ENCODE results near the gene ASPG.

DNA sequence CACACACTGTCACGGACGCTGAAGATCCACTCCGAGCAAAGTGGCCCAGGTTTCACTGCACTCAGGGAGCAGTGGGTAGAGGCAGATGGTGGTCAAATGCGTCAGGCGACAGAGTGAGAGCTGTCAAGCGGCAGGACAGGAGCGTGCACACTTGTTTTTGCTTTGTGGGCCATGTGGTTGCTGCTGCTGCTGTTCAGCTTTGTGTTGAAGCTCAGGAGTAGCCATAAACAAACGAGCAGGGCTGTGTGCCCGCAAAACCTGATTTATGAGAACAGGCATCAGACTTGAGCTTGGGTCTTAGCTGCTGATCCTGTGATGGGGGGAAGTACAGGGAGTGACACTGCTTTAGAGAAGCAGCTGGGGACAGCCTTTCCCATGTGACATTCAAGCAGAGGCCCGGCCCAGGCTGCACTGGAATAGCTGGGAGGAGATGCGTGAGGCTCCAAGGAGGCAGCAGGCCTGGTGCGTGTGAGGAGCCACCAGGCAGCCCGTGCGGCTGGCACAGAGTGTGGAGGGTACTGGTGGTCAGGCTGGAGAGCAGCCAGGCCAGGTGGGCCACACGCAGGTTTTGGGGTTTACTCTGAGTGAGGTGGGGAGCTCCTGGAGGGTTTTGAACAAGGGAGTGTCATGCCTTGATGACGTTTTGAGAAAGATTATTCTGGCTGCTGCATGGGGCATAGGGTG lies 31.1 kb upstream of the ASPG start:
- TF ChIP-seq CTCF (conservative IDR thresholded peaks at IDR 0.05), result no peak
- no peak for TF ChIP-seq ZFX (IDR thresholded peaks at IDR 0.05)

Data from C4-2B (cell line).